ENCODE data around the gene POU5F2.

DNA sequence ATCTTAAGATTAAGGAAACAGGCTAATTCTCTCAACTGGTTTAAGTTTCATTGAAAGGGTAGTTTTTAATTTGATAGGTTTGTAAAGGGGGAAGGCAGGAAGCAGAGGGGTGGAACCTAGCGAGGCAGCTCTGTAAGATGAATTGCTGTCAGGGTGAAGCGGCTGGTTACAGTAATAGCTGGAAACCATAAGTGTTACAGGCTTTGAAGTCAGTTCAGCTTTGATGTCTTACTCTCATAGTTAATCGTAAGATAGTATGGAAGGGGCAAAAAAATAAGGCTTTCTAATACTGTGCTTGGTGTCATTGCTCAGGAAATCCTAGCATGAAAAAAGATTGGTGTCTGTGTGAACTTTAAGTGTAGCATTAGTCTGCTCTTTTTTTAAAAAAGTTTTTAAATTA lies 20.3 kb downstream of the POU5F2 start:
- no peak for TF ChIP-seq EGR1 (IDR thresholded peaks at IDR 0.05; ENCODE audit: low read depth in 2 of 2)
- TF ChIP-seq, protein P1, sequence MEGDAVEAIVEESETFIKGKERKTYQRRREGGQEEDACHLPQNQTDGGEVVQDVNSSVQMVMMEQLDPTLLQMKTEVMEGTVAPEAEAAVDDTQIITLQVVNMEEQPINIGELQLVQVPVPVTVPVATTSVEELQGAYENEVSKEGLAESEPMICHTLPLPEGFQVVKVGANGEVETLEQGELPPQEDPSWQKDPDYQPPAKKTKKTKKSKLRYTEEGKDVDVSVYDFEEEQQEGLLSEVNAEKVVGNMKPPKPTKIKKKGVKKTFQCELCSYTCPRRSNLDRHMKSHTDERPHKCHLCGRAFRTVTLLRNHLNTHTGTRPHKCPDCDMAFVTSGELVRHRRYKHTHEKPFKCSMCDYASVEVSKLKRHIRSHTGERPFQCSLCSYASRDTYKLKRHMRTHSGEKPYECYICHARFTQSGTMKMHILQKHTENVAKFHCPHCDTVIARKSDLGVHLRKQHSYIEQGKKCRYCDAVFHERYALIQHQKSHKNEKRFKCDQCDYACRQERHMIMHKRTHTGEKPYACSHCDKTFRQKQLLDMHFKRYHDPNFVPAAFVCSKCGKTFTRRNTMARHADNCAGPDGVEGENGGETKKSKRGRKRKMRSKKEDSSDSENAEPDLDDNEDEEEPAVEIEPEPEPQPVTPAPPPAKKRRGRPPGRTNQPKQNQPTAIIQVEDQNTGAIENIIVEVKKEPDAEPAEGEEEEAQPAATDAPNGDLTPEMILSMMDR (IDR thresholded peaks at IDR 0.05; ENCODE audit: low read depth, low read length, missing input control): no peak
- TF ChIP-seq, protein P2, sequence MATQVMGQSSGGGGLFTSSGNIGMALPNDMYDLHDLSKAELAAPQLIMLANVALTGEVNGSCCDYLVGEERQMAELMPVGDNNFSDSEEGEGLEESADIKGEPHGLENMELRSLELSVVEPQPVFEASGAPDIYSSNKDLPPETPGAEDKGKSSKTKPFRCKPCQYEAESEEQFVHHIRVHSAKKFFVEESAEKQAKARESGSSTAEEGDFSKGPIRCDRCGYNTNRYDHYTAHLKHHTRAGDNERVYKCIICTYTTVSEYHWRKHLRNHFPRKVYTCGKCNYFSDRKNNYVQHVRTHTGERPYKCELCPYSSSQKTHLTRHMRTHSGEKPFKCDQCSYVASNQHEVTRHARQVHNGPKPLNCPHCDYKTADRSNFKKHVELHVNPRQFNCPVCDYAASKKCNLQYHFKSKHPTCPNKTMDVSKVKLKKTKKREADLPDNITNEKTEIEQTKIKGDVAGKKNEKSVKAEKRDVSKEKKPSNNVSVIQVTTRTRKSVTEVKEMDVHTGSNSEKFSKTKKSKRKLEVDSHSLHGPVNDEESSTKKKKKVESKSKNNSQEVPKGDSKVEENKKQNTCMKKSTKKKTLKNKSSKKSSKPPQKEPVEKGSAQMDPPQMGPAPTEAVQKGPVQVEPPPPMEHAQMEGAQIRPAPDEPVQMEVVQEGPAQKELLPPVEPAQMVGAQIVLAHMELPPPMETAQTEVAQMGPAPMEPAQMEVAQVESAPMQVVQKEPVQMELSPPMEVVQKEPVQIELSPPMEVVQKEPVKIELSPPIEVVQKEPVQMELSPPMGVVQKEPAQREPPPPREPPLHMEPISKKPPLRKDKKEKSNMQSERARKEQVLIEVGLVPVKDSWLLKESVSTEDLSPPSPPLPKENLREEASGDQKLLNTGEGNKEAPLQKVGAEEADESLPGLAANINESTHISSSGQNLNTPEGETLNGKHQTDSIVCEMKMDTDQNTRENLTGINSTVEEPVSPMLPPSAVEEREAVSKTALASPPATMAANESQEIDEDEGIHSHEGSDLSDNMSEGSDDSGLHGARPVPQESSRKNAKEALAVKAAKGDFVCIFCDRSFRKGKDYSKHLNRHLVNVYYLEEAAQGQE (IDR thresholded peaks at IDR 0.05): no peak
- TF ChIP-seq, protein P3, sequence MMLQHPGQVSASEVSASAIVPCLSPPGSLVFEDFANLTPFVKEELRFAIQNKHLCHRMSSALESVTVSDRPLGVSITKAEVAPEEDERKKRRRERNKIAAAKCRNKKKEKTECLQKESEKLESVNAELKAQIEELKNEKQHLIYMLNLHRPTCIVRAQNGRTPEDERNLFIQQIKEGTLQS (IDR thresholded peaks at IDR 0.05): no peak
- TF ChIP-seq SP1 (IDR thresholded peaks at IDR 0.05): no peak
- no peak for TF ChIP-seq TAF1 (conservative IDR thresholded peaks at IDR 0.05)
- TF ChIP-seq MAX (IDR thresholded peaks at IDR 0.05): no peak
- TF ChIP-seq YY1 (IDR thresholded peaks at IDR 0.05): no peak
- no peak for TF ChIP-seq RAD21 (IDR thresholded peaks at IDR 0.05)
- no peak for TF ChIP-seq HNF4G (IDR thresholded peaks at IDR 0.05)
- no peak for TF ChIP-seq GABPA (IDR thresholded peaks at IDR 0.05 in 1 of 2, conservative IDR thresholded peaks at IDR 0.05 in 1 of 2)
- no peak for TF ChIP-seq RXRA (IDR thresholded peaks at IDR 0.05)
- TF ChIP-seq HNF4A (conservative IDR thresholded peaks at IDR 0.05): no peak

Data from liver (tissue), 3 donors.